HCT116 (cell line): ENCODE data around the gene UVRAG. TPM values are rescaled to one million over a fixed set of nuclear protein-coding genes. Genes with fewer than 3 reads are reported as not detected.

Experiments
- ATAC-seq: fragments of 200-7000 bp; cut with Tn5 transposase; 2 replicates; pipeline ENCODE4 v1.9.1; 2020; ENCODE audit warnings: mild to moderate bottlenecking, moderate library complexity
- BruUV-seq: library from RNA; stranded (reverse); fragments of 400-500 nt; replicated peaks from 2 replicates; lab custom pipeline; 2021; lab: Mats Ljungman, UMichigan
- CTCF ChIA-PET: fragments of 300-600 bp; sonication (Branson Sonifier 250); formaldehyde crosslinking; loops from one replicate; lab custom pipeline; 2021; ENCODE audit warnings: antibody characterized with exemption; lab: Charles Lee
- POLR2A ChIA-PET: fragments of 300-600, 350-600 bp; sonication (Branson Sonifier 250); formaldehyde crosslinking; loops from one replicate; lab custom pipeline; 2021; ENCODE audit warnings: antibody characterized with exemption; lab: Charles Lee
- RAD21 ChIA-PET, 2 experiments: fragments of 300-600 bp; sonication (Branson Sonifier 250); formaldehyde crosslinking; loops; one replicate each; lab custom pipeline; 2023; ENCODE audit warnings: low total read pairs in 2 of 2; ENCODE audit not compliant: uncharacterized antibody in 2 of 2, unreplicated experiment in 2 of 2, low non-redundant PET in 1 of 2; lab: Charles Lee
- DNase-seq: peaks from one replicate; pipeline ENCODE4 v3.0.0-alpha.2; 2010; ENCODE audit warnings: low read depth, low spot score
- H2AFZ ChIP-seq: fragments of 200-600 bp; shearing (Covaris generic), sonication (generic); 2 replicates; pipeline ENCODE4 v1.6.1; 2017; ENCODE audit warnings: low read depth, mixed run types, mixed read lengths, antibody characterized with exemption, low read length; ENCODE audit not compliant: poor library complexity, severe bottlenecking
- H3K27ac ChIP-seq: 2 replicates; pipeline ENCODE4 v1.5.1; 2012; ENCODE audit warnings: low read depth, low read length
- H3K27me3 ChIP-seq: fragments of 200-600 bp; sonication (generic); 2 replicates; pipeline ENCODE4 v1.6.1; 2016; ENCODE audit warnings: mixed run types, low read length, mixed read lengths; ENCODE audit not compliant: insufficient read depth
- H3K36me3 ChIP-seq, 2 experiments: fragments of 200-500 bp in 1 of 2; fragments of 200-600 bp in 1 of 2; sonication (Bioruptor generic) in 1 of 2; sonication (generic) in 1 of 2; 2 replicates each; pipeline versions ENCODE4 v1.5.1 to v1.6.1; 2014 to 2016; ENCODE audit warnings: low read length in 2 of 2, inconsistent platforms in 1 of 2, mixed read lengths in 1 of 2, mixed run types in 1 of 2; ENCODE audit not compliant: insufficient read depth in 2 of 2, control insufficient read depth in 1 of 2
- H3K4me1 ChIP-seq, 2 experiments: fragments of 200-600 bp in 1 of 2; sonication (generic) in 1 of 2; 2 replicates each; pipeline versions ENCODE4 v1.5.1 to v1.6.1; 2012 to 2017; ENCODE audit warnings: low read length in 2 of 2, inconsistent platforms in 1 of 2, mild to moderate bottlenecking in 1 of 2, mixed read lengths in 1 of 2, mixed run types in 1 of 2, moderate library complexity in 1 of 2; ENCODE audit not compliant: insufficient read depth in 2 of 2, control insufficient read depth in 1 of 2
- H3K4me2 ChIP-seq: fragments of 200-600 bp; sonication (generic); 2 replicates; pipeline ENCODE4 v1.6.1; 2017; ENCODE audit warnings: mixed run types, low read length, mixed read lengths
- H3K4me3 ChIP-seq, 2 experiments: fragments of 200-600 bp in 1 of 2; sonication (generic) in 1 of 2; replicated peaks in 1 of 2; 2 replicates each; pipeline ENCODE4 v1.5.1; 2011 to 2016; ENCODE audit warnings: low read length in 2 of 2, control low read depth in 1 of 2, low read depth in 1 of 2, mild to moderate bottlenecking in 1 of 2, mixed read lengths in 1 of 2, mixed run types in 1 of 2
- H3K79me2 ChIP-seq: fragments of 200-600 bp; sonication (generic); 2 replicates; pipeline ENCODE4 v1.6.1; 2017; ENCODE audit warnings: mild to moderate bottlenecking, mixed run types, low read length, moderate library complexity, mixed read lengths; ENCODE audit not compliant: insufficient read depth
- H3K9ac ChIP-seq: fragments of 200-600 bp; sonication (generic); 2 replicates; pipeline ENCODE4 v1.6.1; 2016; ENCODE audit warnings: low read length, mixed read lengths
- H3K9me2 ChIP-seq: fragments of 200-600 bp; sonication (generic), shearing (Covaris generic); 2 replicates; pipeline ENCODE4 v1.6.1; 2017; ENCODE audit warnings: mixed run types, mild to moderate bottlenecking, moderate library complexity; ENCODE audit not compliant: insufficient read depth
- H3K9me3 ChIP-seq, 2 experiments: fragments of 200-500 bp in 1 of 2; fragments of 200-600 bp in 1 of 2; sonication (Bioruptor generic) in 1 of 2; sonication (generic) in 1 of 2; 2 replicates each; pipeline ENCODE4 v1.6.1; 2014 to 2017; ENCODE audit warnings: low read length in 2 of 2, mixed read lengths in 2 of 2, inconsistent platforms in 1 of 2, low read depth in 1 of 2, mild to moderate bottlenecking in 1 of 2, mixed run types in 1 of 2, moderate library complexity in 1 of 2; ENCODE audit not compliant: control insufficient read depth in 1 of 2, insufficient read depth in 1 of 2
- H4K20me1 ChIP-seq: fragments of 200-600 bp; sonication (generic), shearing (Covaris generic); 2 replicates; pipeline ENCODE4 v1.6.1; 2017; ENCODE audit warnings: mixed run types, mild to moderate bottlenecking, moderate library complexity; ENCODE audit not compliant: insufficient read depth
- EZH2phosphoT487 ChIP-seq: fragments of 200-600 bp; IDR thresholded peaks from 2 replicates; pipeline ENCODE4 v1.6.1; 2018; ENCODE audit warnings: antibody characterized with exemption, borderline replicate concordance
- POLR2AphosphoS5 ChIP-seq: IDR thresholded peaks from 2 replicates; pipeline ENCODE4 v1.6.1; 2011; ENCODE audit warnings: mild to moderate bottlenecking, low read depth, low read length, moderate library complexity
- RAD21 ChIP-seq: IDR thresholded peaks from 2 replicates; pipeline ENCODE4 v1.6.1; 2012; ENCODE audit warnings: low read depth, mild to moderate bottlenecking
- SP1 ChIP-seq: IDR thresholded peaks from 2 replicates; pipeline ENCODE4 v1.6.1; 2012; ENCODE audit warnings: low read depth
- TCF7L2 ChIP-seq: IDR thresholded peaks from 2 replicates; pipeline ENCODE4 v1.7.0; 2011; ENCODE audit warnings: borderline replicate concordance, inconsistent platforms; ENCODE audit not compliant: insufficient read depth, insufficient read length; ENCODE audit errors: extremely low read depth
- ZFX ChIP-seq: fragments of 450-650 bp; IDR thresholded peaks from 2 replicates; pipeline ENCODE4 v1.6.1; 2017
- ZNF274 ChIP-seq: fragments of 200-500 bp; sonication (Bioruptor generic); IDR thresholded peaks from 2 replicates; pipeline ENCODE4 v1.6.1; 2014; ENCODE audit warnings: mild to moderate bottlenecking, low read depth, low read length, inconsistent platforms
- intact Hi-C: fragments of 100-400 bp; cut with micrococcal nuclease; formaldehyde crosslinking; loops from 2 replicates; pipeline ENCODE4 v1.10.0; 2022
- total RNA-seq: library from RNA; stranded (reverse); gene quantifications from one replicate; pipeline ENCODE4 v1.2.1, GENCODE V29; 2021; ENCODE audit not compliant: unreplicated experiment
- TF ChIP-seq, protein P1 (sequence below): IDR thresholded peaks from 2 replicates; pipeline ENCODE4 v1.6.1; 2012

The UVRAG gene
- total RNA-seq, 1 experiment from 2014 or later = 12.3 TPM

DNA sequence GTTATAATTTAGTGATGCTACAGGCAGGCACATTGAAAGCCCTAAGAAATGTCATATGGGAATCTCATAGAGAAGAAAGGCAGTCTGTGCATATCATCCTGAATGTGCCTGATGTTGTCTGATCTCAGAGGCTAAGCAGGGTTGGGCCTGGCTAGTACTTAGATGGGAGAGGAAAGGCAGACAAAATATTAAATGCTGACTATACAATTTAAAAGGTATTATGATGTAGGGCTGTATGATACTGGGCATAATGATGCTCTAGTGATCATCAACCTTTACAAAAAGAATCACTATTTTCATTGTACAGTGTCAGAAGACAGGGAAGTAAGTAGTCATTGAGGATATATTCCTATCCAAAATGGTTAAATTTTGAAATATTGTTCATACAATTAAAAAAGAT lies 119.8 kb downstream of the UVRAG start:
- H3K9me3 ChIP-seq = no peaks in the 10 kb centered on the region
- ChIA-PET CTCF (no interaction called here), RAD21 (no interaction called here), POLR2A (no interaction called here)
- no peaks in the 10 kb centered on the region for H3K36me3 ChIP-seq
- no peak overlapping the region for H3K4me2 ChIP-seq
- H3K4me3 ChIP-seq = no peak overlapping the region
- DNase-seq (no peak), ATAC-seq (no peak)
- BruUV-seq = no TSS peak
- no peak overlapping the region for H2AFZ ChIP-seq
- H3K27ac ChIP-seq = no peak overlapping the region
- no peaks in the 10 kb centered on the region for H4K20me1 ChIP-seq
- intact Hi-C loops = no loop called here
- H3K9ac ChIP-seq = no peak overlapping the region
- no peaks in the 10 kb centered on the region for H3K9me2 ChIP-seq
- no peaks in the 10 kb centered on the region for H3K79me2 ChIP-seq
- H3K4me1 ChIP-seq = no peaks in the 10 kb centered on the region
- no peaks in the 10 kb centered on the region for H3K27me3 ChIP-seq
- no peak for TF ChIP-seq POLR2AphosphoS5
- no peak for TF ChIP-seq ZNF274
- TF ChIP-seq, protein P1, sequence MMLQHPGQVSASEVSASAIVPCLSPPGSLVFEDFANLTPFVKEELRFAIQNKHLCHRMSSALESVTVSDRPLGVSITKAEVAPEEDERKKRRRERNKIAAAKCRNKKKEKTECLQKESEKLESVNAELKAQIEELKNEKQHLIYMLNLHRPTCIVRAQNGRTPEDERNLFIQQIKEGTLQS = no peak
- TF ChIP-seq RAD21 = no peak
- TF ChIP-seq SP1 = no peak
- no peak for TF ChIP-seq TCF7L2
- no peak for TF ChIP-seq EZH2phosphoT487

- BruUV-seq = no TSS peak
- Histone ChIP-seq H3K4me3 (no peak overlapping the region), H3K4me2 (no peak overlapping the region), H3K9me3 (no peaks in the 10 kb centered on the region), H3K4me1 (no peaks in the 10 kb centered on the region), H3K27ac (no peak overlapping the region), H3K36me3 (no peaks in the 10 kb centered on the region), H2AFZ (no peak overlapping the region), H4K20me1 (no peaks in the 10 kb centered on the region), H3K9me2 (no peaks in the 10 kb centered on the region), H3K9ac (no peak overlapping the region), H3K79me2 (no peaks in the 10 kb centered on the region), H3K27me3 (no peaks in the 10 kb centered on the region)
- RAD21 ChIA-PET = no interaction called here
- no peak for TF ChIP-seq ZFX
- TF ChIP-seq POLR2AphosphoS5 = no peak
- TF ChIP-seq, protein P1 = no peak
- no peak for TF ChIP-seq ZNF274
- CTCF ChIA-PET = no interaction called here
- no peak for DNase-seq
- intact Hi-C loops = no loop called here
- POLR2A ChIA-PET = no interaction called here
- ATAC-seq = no peak
These were observed 123.5 kb downstream of the UVRAG start for GRCh38 chr11:75938543-75938942.
